ENCODE results near the gene RBM39.

GRCh38 chr20:35714127-35714526 lies 27.9 kb downstream of the RBM39 start:
- TF ChIP-seq, protein P1, sequence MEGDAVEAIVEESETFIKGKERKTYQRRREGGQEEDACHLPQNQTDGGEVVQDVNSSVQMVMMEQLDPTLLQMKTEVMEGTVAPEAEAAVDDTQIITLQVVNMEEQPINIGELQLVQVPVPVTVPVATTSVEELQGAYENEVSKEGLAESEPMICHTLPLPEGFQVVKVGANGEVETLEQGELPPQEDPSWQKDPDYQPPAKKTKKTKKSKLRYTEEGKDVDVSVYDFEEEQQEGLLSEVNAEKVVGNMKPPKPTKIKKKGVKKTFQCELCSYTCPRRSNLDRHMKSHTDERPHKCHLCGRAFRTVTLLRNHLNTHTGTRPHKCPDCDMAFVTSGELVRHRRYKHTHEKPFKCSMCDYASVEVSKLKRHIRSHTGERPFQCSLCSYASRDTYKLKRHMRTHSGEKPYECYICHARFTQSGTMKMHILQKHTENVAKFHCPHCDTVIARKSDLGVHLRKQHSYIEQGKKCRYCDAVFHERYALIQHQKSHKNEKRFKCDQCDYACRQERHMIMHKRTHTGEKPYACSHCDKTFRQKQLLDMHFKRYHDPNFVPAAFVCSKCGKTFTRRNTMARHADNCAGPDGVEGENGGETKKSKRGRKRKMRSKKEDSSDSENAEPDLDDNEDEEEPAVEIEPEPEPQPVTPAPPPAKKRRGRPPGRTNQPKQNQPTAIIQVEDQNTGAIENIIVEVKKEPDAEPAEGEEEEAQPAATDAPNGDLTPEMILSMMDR (IDR thresholded peaks at IDR 0.05), result no peak
- no peak for TF ChIP-seq POLR2A (IDR thresholded peaks at IDR 0.05; ENCODE audit: low read depth)
- TF ChIP-seq EP300 (IDR thresholded peaks at IDR 0.05), result no peak
- TF ChIP-seq POLR2AphosphoS5 (IDR thresholded peaks at IDR 0.05), result no peak
